NCI-H187 (cell line): ENCODE measurements around the gene CSN2.
"Not testable (repeated sequence)": the region's sequence is repeated elsewhere in the genome, so short reads cannot be mapped to it uniquely, and the experiment has no call there.

Source experiments
- DNase-seq, 2 experiments: peaks; one replicate each; lab custom pipeline; 2025; lab: John Stamatoyannopoulos, UW

CSN2 gene

GRCh38 chr4:69965628-69966027 lies at the start of gene CSN2:
CSN2 (minus strand) TSS chr4:69965728; CDS start chr4:69960995, 4,733 bp downstream.
- no peak for DNase-seq

- no peak for DNase-seq
Observed at GRCh38 chr4:70008771-70009170, 43.2 kb upstream of the CSN2 start.

GRCh38 chr4:70002507-70002906 lies 37.0 kb upstream of the CSN2 start:
- DNase-seq, result no peak

GRCh38 chr4:70000711-70001110 lies 35.2 kb upstream of the CSN2 start:
- DNase-seq, result no peak

GRCh38 chr4:69999420-69999819 lies 33.9 kb upstream of the CSN2 start:
- DNase-seq, result no peak

- DNase-seq, result no peak
Observed at GRCh38 chr4:69995526-69996016, 30.0 kb upstream of the CSN2 start, which contains the start of gene STATH. STATH (plus strand) TSS chr4:69995966; CDS start chr4:69998438, 2,472 bp downstream.

GRCh38 chr4:69994782-69995181 lies 29.3 kb upstream of the CSN2 start:
- no peak for DNase-seq

- no peak for DNase-seq
Observed at GRCh38 chr4:69991016-69991415, 25.5 kb upstream of the CSN2 start.

GRCh38 chr4:69986663-69987062 lies 21.1 kb upstream of the CSN2 start:
- DNase-seq, result no peak

GRCh38 chr4:69984030-69984443 lies 18.5 kb upstream of the CSN2 start:
- no peak for DNase-seq

GRCh38 chr4:69977582-69977981 lies 12.1 kb upstream of the CSN2 start:
- no peak for DNase-seq

GRCh38 chr4:69974631-69975030 lies 9.1 kb upstream of the CSN2 start:
- DNase-seq, result no peak

GRCh38 chr4:69970071-69970470 lies 4.5 kb upstream of the CSN2 start:
- DNase-seq, result no peak

- no peak for DNase-seq
Observed at GRCh38 chr4:69957209-69957608, 8.3 kb downstream of the CSN2 start.

- no peak for DNase-seq
Observed at GRCh38 chr4:69951602-69952001, 13.9 kb downstream of the CSN2 start.

GRCh38 chr4:69936566-69936965 lies 29.0 kb downstream of the CSN2 start:
- DNase-seq, result no peak

GRCh38 chr4:69934150-69934549 lies 31.4 kb downstream of the CSN2 start:
- DNase-seq, result no peak

- DNase-seq, result no peak
Observed at GRCh38 chr4:69930768-69931167, 34.8 kb downstream of the CSN2 start, which contains the start of gene CSN1S1. CSN1S1 (plus strand) TSS chr4:69931068; CDS start chr4:69932556, 1,488 bp downstream.

- DNase-seq, result not testable (repeated sequence)
Observed at GRCh38 chr4:69923782-69924410, 41.6 kb downstream of the CSN2 start.

GRCh38 chr4:69920874-69921273 lies 44.7 kb downstream of the CSN2 start:
- DNase-seq, result no peak

GRCh38 chr4:69910016-69910782 lies 55.3 kb downstream of the CSN2 start:
- no peak for DNase-seq

GRCh38 chr4:69909195-69909594 lies 56.3 kb downstream of the CSN2 start:
- DNase-seq, result no peak

- no peak for DNase-seq
Observed at GRCh38 chr4:69907151-69907550, 58.4 kb downstream of the CSN2 start.
